Measurements from ENCODE around the gene ATP10A. TPM values are rescaled to one million over a fixed set of nuclear protein-coding genes. Genes with fewer than 3 reads are reported as not detected.
A peak's percentile ranks its signal among the peaks of the same experiment; 100 is the strongest.

ATP10A gene
- total and polyA plus RNA-seq, 2 of the 8 experiments (the other 6 are each of a cell fraction or from before 2014, with no cell fraction given): 2.0 to 2.8 TPM

- Histone ChIP-seq H3K36me3 (ENCODE audit: control insufficient read depth in 2 of 4, insufficient read depth in 4 of 4, low read length in 3 of 4) (no peaks in the 10 kb centered on the region), H2AK5ac (ENCODE audit: low read depth, low read length) (no peak overlapping the region), H3K4me1 (replicated peaks in 1 of 4; ENCODE audit: control insufficient read depth in 3 of 4, insufficient read depth in 4 of 4, low read length in 3 of 4) (peaks cover 0 to 6% (median 5%) of the 10 kb centered on the region in 4 experiments; a peak in 5 of 7 replicates), H3K18ac (ENCODE audit: extremely low read depth, low read length) (no peak overlapping the region), H3K9me3 (ENCODE audit: insufficient read depth in 2 of 2, low read depth in 1 of 2, low read length in 1 of 2) (no peaks in the 10 kb centered on the region; a peak in 2 of 4 replicates), H3K27ac (ENCODE audit: low read depth, low read length) (no peak overlapping the region), H3K14ac (ENCODE audit: insufficient read length) (no peak overlapping the region), H2BK20ac (ENCODE audit: low read length) (peak overlapping the region; percentile 72; the same call in 1 of the 2 replicates), H2BK120ac (replicated peaks; ENCODE audit: low read depth, low read length) (no peak overlapping the region), H2BK15ac (ENCODE audit: low read length) (no peak overlapping the region; the same call in 1 of the 2 replicates), H3K4me3 (ENCODE audit: extremely low read depth in 1 of 4, insufficient read depth in 2 of 4, low read depth in 3 of 4, low read length in 4 of 4) (no peak overlapping the region), H3K23me2 (ENCODE audit: low read depth, low read length) (no peaks in the 10 kb centered on the region), H3K79me1 (ENCODE audit: low read depth, low read length) (no peaks in the 10 kb centered on the region), H2BK12ac (ENCODE audit: low read depth, low read length) (no peak overlapping the region), H3K4me2 (ENCODE audit: insufficient read depth in 1 of 2, low read depth in 2 of 2, low read length in 2 of 2) (0 out of 4 replicates have a peak overlapping the region, but pooled peaks of 1 of the 2 experiments have one; percentile 2), H3K79me2 (ENCODE audit: control insufficient read depth in 1 of 2, insufficient read depth in 2 of 2, low read length in 2 of 2) (no peaks in the 10 kb centered on the region), H4K8ac (ENCODE audit: extremely low read depth, insufficient read depth, low read length) (no peak overlapping the region), H3K4ac (replicated peaks; ENCODE audit: insufficient read length, low read depth, low read length) (no peak overlapping the region), H4K20me1 (replicated peaks in 1 of 2; ENCODE audit: control insufficient read depth in 1 of 2, insufficient read depth in 2 of 2, low read length in 2 of 2) (no peaks in the 10 kb centered on the region), H2BK5ac (ENCODE audit: low read depth, low read length) (no peak overlapping the region), H2AFZ (ENCODE audit: low read length) (no peak overlapping the region), H4K91ac (replicated peaks; ENCODE audit: insufficient read length, low read length) (no peak overlapping the region), H3K56ac (replicated peaks; ENCODE audit: insufficient read length, low read depth, low read length) (no peak overlapping the region), H3K27me3 (replicated peaks in 1 of 4; ENCODE audit: control insufficient read depth in 3 of 4, extremely low read depth in 1 of 4, insufficient read depth in 3 of 4, low read length in 3 of 4) (peaks cover 0 to 2% (median 0%) of the 10 kb centered on the region in 4 experiments; a peak in 2 of 7 replicates), H3K23ac (ENCODE audit: insufficient read length) (no peak overlapping the region), H3K9ac (replicated peaks in 1 of 4; ENCODE audit: extremely low read depth in 1 of 4, low read depth in 3 of 4, low read length in 3 of 4) (no peak overlapping the region), H4K5ac (ENCODE audit: insufficient read length, low read depth, low read length) (no peak overlapping the region)
- no peak for DNase-seq (ENCODE audit: low read depth in 1 of 2, low spot score in 2 of 2)
- peak; percentile 13 for FAIRE-seq
- ChIA-PET CTCF (ENCODE audit: partially characterized antibody) (no interaction called here), POLR2A (ENCODE audit: partially characterized antibody) (no interaction called here)
- WGBS, 2 experiments (ENCODE audit: extremely low coverage in 1 of 2, insufficient coverage in 1 of 2, insufficient read length in 1 of 2, insufficient replicate concordance in 2 of 2, low coverage in 1 of 2, low lambda C conversion rate in 2 of 2, missing lambda C conversion rate in 1 of 2): 87% methylated on average over 4 of the region's 4 CpGs; no CpG with 5 or more reads in 1 of the 2 experiments
- TF ChIP-seq SIRT6 (IDR thresholded peaks at IDR 0.05; ENCODE audit: low read length) (no peak), CEBPB (IDR thresholded peaks at IDR 0.05; ENCODE audit: low read depth, low read length) (no peak), TCF12 (IDR thresholded peaks at IDR 0.05; ENCODE audit: low read depth, low read length) (no peak), MAX (IDR thresholded peaks at IDR 0.05) (no peak), RBBP5 (IDR thresholded peaks at IDR 0.05; ENCODE audit: borderline replicate concordance, low read depth, low read length) (no peak), TEAD4 (IDR thresholded peaks at IDR 0.05; ENCODE audit: low read depth, low read length) (no peak), CBX8 (IDR thresholded peaks at IDR 0.05; ENCODE audit: borderline replicate concordance, low read depth, low read length) (no peak), EGR1 (IDR thresholded peaks at IDR 0.05; ENCODE audit: borderline replicate concordance, low read depth, low read length) (no peak), CHD2 (IDR thresholded peaks at IDR 0.05; ENCODE audit: low read length) (no peak), JUN (IDR thresholded peaks at IDR 0.05; ENCODE audit: low read depth, low read length) (no peak), USF2 (IDR thresholded peaks at IDR 0.05; ENCODE audit: low read length) (no peak), SP2 (IDR thresholded peaks at IDR 0.05; ENCODE audit: low read length) (no peak), ATF3 (IDR thresholded peaks at IDR 0.05; ENCODE audit: insufficient read depth, low read depth, low read length) (no peak)
These were observed 201.2 kb downstream of the ATP10A start for GRCh38 chr15:25661898-25662297.

Measured in H1 (cell line).